Naive thymus-derived CD4-positive, alpha-beta T cell (primary cell): ENCODE data around the gene RUSC2. TPM values are rescaled to one million over a fixed set of nuclear protein-coding genes. Genes with fewer than 3 reads are reported as not detected.
A peak's percentile ranks its signal among the peaks of the same experiment; 100 is the strongest.
"Not testable (repeated sequence)": the region's sequence is repeated elsewhere in the genome, so short reads cannot be mapped to it uniquely, and the experiment has no call there.

Experiments used
- ATAC-seq: fragments of 150-1000 bp; cut with Tn5 transposase; 2 replicates; pipeline ENCODE4 v1.10.0; 2021; ENCODE audit warnings: mild to moderate bottlenecking, moderate library complexity
- CTCF ChIA-PET: fragments of 350-600 bp; sonication (Branson Sonifier 250); formaldehyde crosslinking; loops from one replicate; lab custom pipeline; 2021; ENCODE audit warnings: antibody characterized with exemption; lab: Charles Lee
- POLR2A ChIA-PET: fragments of 350-600 bp; sonication (Branson Sonifier 250); formaldehyde crosslinking; loops from one replicate; lab custom pipeline; 2021; ENCODE audit warnings: antibody characterized with exemption, inconsistent platforms; lab: Charles Lee
- DNase-seq, 9 donors: peaks; one replicate each; pipeline versions ENCODE4 v3.0.0 to v3.0.0-alpha.2; 2020 to 2022; ENCODE audit warnings: mixed read lengths in 1 of 9
- H3K27ac ChIP-seq: one replicate; pipeline ENCODE4 v1.7.0; 2013; ENCODE audit warnings: mild to moderate bottlenecking, low read depth, low read length, moderate library complexity
- H3K27me3 ChIP-seq, 2 donors: one replicate each; pipeline ENCODE4 v1.7.0; 2013; ENCODE audit warnings: low read length in 2 of 2, mild to moderate bottlenecking in 2 of 2, moderate library complexity in 2 of 2; ENCODE audit not compliant: control insufficient read depth in 2 of 2, insufficient read depth in 2 of 2
- H3K36me3 ChIP-seq, 3 experiments: 1 replicate in 2 of 3; 2 replicates in 1 of 3; pipeline ENCODE4 v1.7.0; 2013; ENCODE audit warnings: low read length in 3 of 3, mild to moderate bottlenecking in 3 of 3, moderate library complexity in 1 of 3; ENCODE audit not compliant: insufficient read depth in 3 of 3, control insufficient read depth in 2 of 3
- H3K4me1 ChIP-seq, 2 donors: one replicate each; pipeline ENCODE4 v1.7.0; 2013; ENCODE audit warnings: low read length in 2 of 2, mild to moderate bottlenecking in 2 of 2, moderate library complexity in 1 of 2; ENCODE audit not compliant: control insufficient read depth in 2 of 2, insufficient read depth in 2 of 2
- H3K4me3 ChIP-seq: 2 replicates; pipeline ENCODE4 v1.7.0; 2013; ENCODE audit warnings: mild to moderate bottlenecking, low read length
- H3K9me3 ChIP-seq, 3 experiments: 1 replicate in 2 of 3; 2 replicates in 1 of 3; pipeline ENCODE4 v1.7.0; 2013; ENCODE audit warnings: low read length in 3 of 3; ENCODE audit not compliant: control insufficient read depth in 2 of 3
- H3K27ac Mint-ChIP-seq, 9 donors: one replicate each; pipeline ENCODE4 v1.8.0; 2020 to 2022; ENCODE audit warnings: mixed read lengths in 9 of 9, mild to moderate bottlenecking in 8 of 9, moderate library complexity in 5 of 9, inconsistent platforms in 2 of 9
- H3K27me3 Mint-ChIP-seq, 5 donors: one replicate each; pipeline ENCODE4 v1.8.0; 2021 to 2022; ENCODE audit warnings: mixed read lengths in 5 of 5, mild to moderate bottlenecking in 1 of 5
- H3K36me3 Mint-ChIP-seq, 5 donors: one replicate each; pipeline ENCODE4 v1.8.0; 2020 to 2022; ENCODE audit warnings: mixed read lengths in 5 of 5, mild to moderate bottlenecking in 3 of 5, inconsistent platforms in 1 of 5
- H3K4me1 Mint-ChIP-seq, 7 donors: one replicate each; pipeline ENCODE4 v1.8.0; 2020 to 2022; ENCODE audit warnings: mixed read lengths in 7 of 7, mild to moderate bottlenecking in 3 of 7, inconsistent platforms in 1 of 7
- H3K4me3 Mint-ChIP-seq, 10 donors: one replicate each; pipeline ENCODE4 v1.8.0; 2020 to 2022; ENCODE audit warnings: mild to moderate bottlenecking in 10 of 10, mixed read lengths in 10 of 10, moderate library complexity in 6 of 10, inconsistent platforms in 2 of 10
- H3K9me3 Mint-ChIP-seq, 11 donors: one replicate each; pipeline ENCODE4 v1.8.0; 2020 to 2022; ENCODE audit warnings: mixed read lengths in 11 of 11, mild to moderate bottlenecking in 4 of 11, inconsistent platforms in 1 of 11, moderate library complexity in 1 of 11
- intact Hi-C, 2 donors: fragments of 100-400 bp; cut with micrococcal nuclease; formaldehyde crosslinking; loops; one replicate each; pipeline ENCODE4 v1.15.1; 2023
- polyA plus RNA-seq, 2 donors: library from polyadenylated mRNA; unstranded; fragments of 300-500 nt; fragmentation: Illumina TruSeq; gene quantifications; one replicate each; pipeline ENCODE4 v1.2.3, GENCODE V29; 2021
- total RNA-seq, 6 experiments: library from RNA in 5 of 6; stranded (reverse) in 5 of 6; gene quantifications; 1 replicate in 5 of 6; 2 replicates in 1 of 6; pipeline ENCODE4 v1.2.3 and lab custom pipeline; 2021 to 2026

Gene RUSC2
- total and polyA plus RNA-seq, 7 experiments from 2014 or later, result 0.18 to 8.3 (median 3.7) TPM

- Histone ChIP-seq H3K4me1 (peaks cover 0 to 12% of the 10 kb centered on the region in 2 donors), H3K27me3 (no peaks in the 10 kb centered on the region), H3K4me3 (no peak overlapping the region), H3K36me3 (no peaks in the 10 kb centered on the region), H3K27ac (no peak overlapping the region), H3K9me3 (no peaks in the 10 kb centered on the region)
- DNase-seq, result no peak
- peaks cover 27 to 42% (median 37%) of the 10 kb centered on the region in 7 donors for H3K4me1 Mint-ChIP-seq
- H3K36me3 Mint-ChIP-seq, result peaks cover 0 to 2% (median 0%) of the 10 kb centered on the region in 5 donors
- ChIA-PET POLR2A (no interaction called here), CTCF (interaction anchor here (0.6 kb wide), 1 partner anchor 448 kb away, joined by 4 read pairs; no protein-coding TSS in a partner anchor)
- H3K27ac Mint-ChIP-seq, result peak overlapping the region in 6 of 9 donors; percentile 7 to 72 (median 50)
- peaks cover 0 to 4% (median 0%) of the 10 kb centered on the region in 11 donors for H3K9me3 Mint-ChIP-seq
- intact Hi-C loops, result loop anchor here in 1 of 2 donors (5.0 kb wide), 1 partner anchor 111 kb away; no protein-coding TSS in a partner anchor
- ATAC-seq, result no peak
- H3K27me3 Mint-ChIP-seq, result peaks cover 0 to 14% (median 0%) of the 10 kb centered on the region in 5 donors
- H3K4me3 Mint-ChIP-seq, result peak overlapping the region; percentile 83 to 96 (median 88)
These were observed 1.1 kb downstream of the RUSC2 start for GRCh38 chr9:35490910-35491465.

- CTCF ChIA-PET, H3K27me3 ChIP-seq, POLR2A ChIA-PET, H3K27ac ChIP-seq, H3K4me3 ChIP-seq, H3K36me3 ChIP-seq, H3K36me3 Mint-ChIP-seq, H3K9me3 ChIP-seq, H3K4me3 Mint-ChIP-seq, ATAC-seq, DNase-seq: not testable (repeated sequence)
- intact Hi-C loops, result loop anchor here in 1 of 2 donors (5.0 kb wide), 1 partner anchor 109 kb away; no protein-coding TSS in a partner anchor
- peaks cover 0 to 17% (median 0%) of the 10 kb centered on the region in 11 donors for H3K9me3 Mint-ChIP-seq
- H3K4me1 Mint-ChIP-seq, result peaks cover 28 to 56% (median 46%) of the 10 kb centered on the region in 7 donors
- peak overlapping the region in 1 of 9 donors; percentile 58 for H3K27ac Mint-ChIP-seq
- peaks cover 0 to 17% of the 10 kb centered on the region in 2 donors for H3K4me1 ChIP-seq
- H3K27me3 Mint-ChIP-seq, result peaks cover 0 to 12% (median 0%) of the 10 kb centered on the region in 5 donors
These were observed 3.2 kb downstream of the RUSC2 start for GRCh38 chr9:35493119-35493518.

DNA sequence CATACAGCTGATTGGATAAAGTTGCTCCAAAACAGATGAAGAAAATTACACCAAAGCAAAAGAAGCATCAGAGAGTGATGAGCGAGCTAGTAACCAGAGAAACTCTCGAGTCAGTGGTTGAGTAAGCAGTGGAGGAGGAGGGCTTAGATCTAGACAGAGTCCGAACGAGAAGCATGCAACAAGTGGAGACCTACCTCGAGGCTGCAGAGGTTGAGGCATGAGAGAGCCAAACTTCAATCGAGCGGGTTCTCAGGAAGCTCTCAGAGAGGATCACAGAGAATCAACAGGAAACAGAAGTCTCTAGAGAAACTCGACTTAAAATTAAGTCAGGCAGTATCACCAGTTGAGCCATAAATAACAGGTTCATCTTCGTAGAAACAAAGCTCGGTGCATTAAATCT is 6.1 kb downstream of the RUSC2 start:
- no peak overlapping the region for H3K4me3 ChIP-seq
- Mint-ChIP-seq H3K4me3 (peak overlapping the region; percentile 18 to 76 (median 63)), H3K9me3 (peaks cover 0 to 42% (median 7%) of the 10 kb centered on the region in 11 donors), H3K27me3 (no peaks in the 10 kb centered on the region), H3K27ac (peak overlapping the region; percentile 43 to 74 (median 63)), H3K4me1 (peaks cover 16 to 45% (median 34%) of the 10 kb centered on the region in 7 donors), H3K36me3 (peaks cover 4 to 14% (median 4%) of the 10 kb centered on the region in 5 donors)
- DNase-seq (peak in 4 of 9 donors; percentile 26 to 42 (median 32)), ATAC-seq (peak; percentile 47)
- H3K36me3 ChIP-seq, result no peaks in the 10 kb centered on the region
- H3K27ac ChIP-seq, result no peak overlapping the region
- peaks cover 0 to 13% of the 10 kb centered on the region in 2 donors for H3K4me1 ChIP-seq
- no peaks in the 10 kb centered on the region for H3K27me3 ChIP-seq
- intact Hi-C loops, result no loop called here
- peaks cover 0 to 3% (median 0%) of the 10 kb centered on the region in 3 experiments for H3K9me3 ChIP-seq
- ChIA-PET CTCF (interaction anchor here (0.6 to 2.5 kb wide), 6 partner anchors 10 to 155 kb away, joined by 3 to 7 read pairs (median 4); no protein-coding TSS in a partner anchor), POLR2A (interaction anchor here (0.6 kb wide), 1 partner anchor 458 kb away, joined by 3 read pairs; no protein-coding TSS in a partner anchor)

DNA sequence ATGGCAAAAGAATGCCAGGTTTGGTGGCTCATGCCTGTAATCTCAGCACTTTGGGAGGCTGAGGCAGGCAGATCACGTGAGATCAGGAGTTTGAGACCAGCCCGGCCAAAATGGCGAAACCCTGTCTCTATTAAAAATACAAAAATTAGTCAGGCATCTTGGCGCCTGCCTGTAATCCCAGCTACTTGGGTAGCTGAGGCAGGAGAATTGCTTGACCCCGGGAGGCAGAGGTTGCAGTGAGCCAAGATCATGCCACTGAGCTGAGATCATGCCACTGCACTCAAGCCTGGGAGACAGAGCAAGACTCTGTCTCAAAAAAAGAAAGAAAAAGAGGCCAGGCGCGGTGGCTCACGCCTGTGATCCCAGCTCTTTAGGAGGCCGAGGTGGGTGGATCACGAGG is 8.3 kb downstream of the RUSC2 start:
- H3K36me3 Mint-ChIP-seq, result peaks cover 4 to 14% (median 4%) of the 10 kb centered on the region in 5 donors
- ATAC-seq, H3K27me3 Mint-ChIP-seq, H3K36me3 ChIP-seq, intact Hi-C loops, H3K27ac Mint-ChIP-seq, H3K4me3 ChIP-seq, CTCF ChIA-PET, POLR2A ChIA-PET, DNase-seq, H3K27ac ChIP-seq, H3K9me3 ChIP-seq, H3K27me3 ChIP-seq, H3K4me3 Mint-ChIP-seq: not testable (repeated sequence)
- H3K9me3 Mint-ChIP-seq, result peaks cover 0 to 42% (median 7%) of the 10 kb centered on the region in 11 donors
- H3K4me1 Mint-ChIP-seq, result peaks cover 10 to 24% (median 20%) of the 10 kb centered on the region in 7 donors
- peaks cover 0 to 13% of the 10 kb centered on the region in 2 donors for H3K4me1 ChIP-seq

DNA sequence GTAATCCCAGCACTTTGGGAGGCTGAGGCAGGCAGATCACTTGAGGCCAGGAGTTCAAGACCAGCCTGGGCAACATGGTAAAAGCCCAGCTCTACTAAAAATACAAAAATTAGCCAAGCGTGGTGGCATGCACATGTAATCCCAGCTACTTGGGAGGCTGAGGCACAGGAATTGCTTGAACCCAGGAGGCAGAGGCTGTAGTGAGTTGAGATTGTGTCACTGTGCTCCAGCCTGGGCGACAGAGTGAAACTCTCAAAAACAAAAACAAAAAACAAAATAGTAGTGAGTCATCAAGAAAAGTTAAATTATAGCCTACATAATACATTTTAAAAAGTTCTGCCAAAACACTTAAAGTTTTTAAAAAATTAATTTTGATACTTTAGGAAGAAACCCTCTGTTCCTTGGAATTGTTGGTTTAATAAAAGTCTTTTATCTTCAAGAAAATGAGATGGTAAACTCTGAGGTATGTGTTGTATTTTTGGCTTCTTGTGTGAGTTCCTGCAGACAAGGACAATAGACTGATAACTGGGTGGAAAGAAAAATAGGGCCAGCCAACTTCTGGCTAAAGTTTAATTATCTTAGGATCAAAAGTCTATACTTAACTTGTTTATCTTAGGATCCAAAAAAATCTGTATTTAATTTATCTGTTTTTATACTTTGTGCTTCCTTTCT is 9.3 kb downstream of the RUSC2 start:
- Histone ChIP-seq H3K4me3 (no peak overlapping the region), H3K27me3 (no peaks in the 10 kb centered on the region), H3K27ac (no peak overlapping the region), H3K9me3 (peaks cover 0 to 3% (median 0%) of the 10 kb centered on the region in 3 experiments), H3K36me3 (no peaks in the 10 kb centered on the region), H3K4me1 (peaks cover 0 to 13% of the 10 kb centered on the region in 2 donors)
- Mint-ChIP-seq H3K36me3 (peaks cover 4 to 14% (median 4%) of the 10 kb centered on the region in 5 donors), H3K4me3 (no peak overlapping the region), H3K27ac (no peak overlapping the region), H3K27me3 (no peaks in the 10 kb centered on the region), H3K9me3 (peaks cover 0 to 42% (median 7%) of the 10 kb centered on the region in 11 donors), H3K4me1 (peaks cover 10 to 24% (median 20%) of the 10 kb centered on the region in 7 donors)
- CTCF ChIA-PET, result no interaction called here
- ATAC-seq (no peak), DNase-seq (no peak)
- POLR2A ChIA-PET, result no interaction called here
- intact Hi-C loops, result no loop called here

DNA sequence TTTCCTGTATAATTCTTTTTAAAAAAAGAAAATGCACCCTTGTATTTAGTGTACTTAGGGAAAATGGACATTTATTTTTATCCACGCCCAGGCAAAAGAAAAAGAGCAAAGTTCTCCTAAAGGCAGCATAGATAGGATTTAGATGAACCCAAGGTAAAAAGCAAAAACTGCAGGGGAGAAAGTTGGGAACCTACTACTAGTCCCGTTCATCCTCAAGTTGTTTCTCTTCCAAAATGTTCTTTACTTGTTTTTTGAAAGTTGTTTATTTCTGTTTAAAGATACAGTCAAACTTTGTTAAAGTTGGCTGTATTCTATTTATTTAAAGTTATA is 9.8 kb downstream of the RUSC2 start:
- H3K27me3 Mint-ChIP-seq, result no peaks in the 10 kb centered on the region
- CTCF ChIA-PET, result no interaction called here
- POLR2A ChIA-PET, result no interaction called here

More for the DNA sequence above, 9.8 kb downstream of the RUSC2 start:
- H3K9me3 Mint-ChIP-seq, result peaks cover 0 to 42% (median 7%) of the 10 kb centered on the region in 11 donors
- Histone ChIP-seq H3K9me3 (peaks cover 0 to 3% (median 0%) of the 10 kb centered on the region in 3 experiments), H3K27me3 (no peaks in the 10 kb centered on the region), H3K27ac (no peak overlapping the region), H3K4me1 (peaks cover 0 to 13% of the 10 kb centered on the region in 2 donors), H3K4me3 (no peak overlapping the region), H3K36me3 (no peaks in the 10 kb centered on the region)
- DNase-seq, result no peak
- ATAC-seq, result no peak
- peaks cover 4 to 14% (median 4%) of the 10 kb centered on the region in 5 donors for H3K36me3 Mint-ChIP-seq
- intact Hi-C loops, result no loop called here
- peaks cover 10 to 24% (median 20%) of the 10 kb centered on the region in 7 donors for H3K4me1 Mint-ChIP-seq
- no peak overlapping the region for H3K27ac Mint-ChIP-seq
- H3K4me3 Mint-ChIP-seq, result no peak overlapping the region
